NCI-H524 (cell line): Measurements from ENCODE around the gene VTA1.
A peak's percentile ranks its signal among the peaks of the same experiment; 100 is the strongest.
"Not testable (repeated sequence)": the region's sequence is repeated elsewhere in the genome, so short reads cannot be mapped to it uniquely, and the experiment has no call there.

Experiments used
- DNase-seq, 2 experiments: peaks; one replicate each; lab custom pipeline; 2025; lab: John Stamatoyannopoulos, UW

The VTA1 gene

GRCh38 chr6:142146828-142147662 is at the start of gene VTA1, which contains the start of gene NMBR:
Gene VTA1 (plus strand): TSS chr6:142147263. CDS start chr6:142147288, 25 bp downstream.
Gene NMBR (minus strand): TSS chr6:142147122. CDS start chr6:142088658, 58,464 bp downstream.
- DNase-seq, result peak; percentile 99 to 100

DNA sequence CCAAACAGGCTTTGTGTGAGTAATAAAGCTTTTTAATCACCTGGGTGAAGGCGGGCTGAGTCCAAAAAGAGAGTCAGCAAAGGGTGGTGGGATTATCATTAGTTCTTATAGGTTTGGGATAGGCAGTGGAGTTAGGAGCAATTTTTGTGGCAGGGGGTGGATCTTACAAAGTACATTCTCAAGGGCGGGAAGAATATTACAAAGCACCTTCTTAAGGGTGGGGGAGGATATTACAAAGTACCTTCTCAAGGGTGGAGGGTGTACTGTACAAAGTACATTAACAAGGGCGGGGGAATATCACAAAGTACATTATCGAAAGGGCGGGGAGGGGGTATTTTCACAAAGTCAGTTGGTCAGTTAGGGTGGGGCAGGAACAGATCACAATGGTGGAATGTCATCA is 42.2 kb upstream of the VTA1 start:
- DNase-seq, result not testable (repeated sequence)

GRCh38 chr6:142110820-142111219 is 36.2 kb upstream of the VTA1 start:
- DNase-seq, result not testable (repeated sequence)

DNA sequence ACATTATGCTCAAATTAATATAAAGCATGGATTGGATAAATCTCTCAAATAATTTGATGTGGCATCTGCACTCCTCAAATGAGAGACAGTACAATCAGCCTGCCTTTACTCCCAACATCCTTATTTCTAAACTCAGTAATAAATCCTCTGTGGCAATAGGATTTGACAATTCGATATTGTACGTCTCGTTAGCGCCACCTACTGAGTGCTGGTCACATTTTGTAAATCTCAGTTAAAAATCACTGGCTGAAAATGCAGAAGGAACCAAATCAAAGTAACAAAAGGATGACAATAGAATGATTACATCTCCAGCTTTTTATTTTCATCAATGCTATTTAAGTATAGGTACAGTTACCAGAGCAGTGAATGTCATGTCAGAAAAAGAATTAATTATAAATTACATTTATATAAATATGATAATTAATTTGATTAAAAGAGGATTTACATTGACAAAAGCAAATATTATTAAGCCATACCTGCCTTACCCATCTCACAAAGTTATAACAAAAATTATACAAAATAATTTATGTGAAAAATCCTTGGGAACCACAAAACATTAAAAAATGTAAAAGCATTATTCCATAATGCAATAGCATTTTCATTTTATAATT is 34.5 kb upstream of the VTA1 start:
- peak; percentile 68 to 87 for DNase-seq

DNA sequence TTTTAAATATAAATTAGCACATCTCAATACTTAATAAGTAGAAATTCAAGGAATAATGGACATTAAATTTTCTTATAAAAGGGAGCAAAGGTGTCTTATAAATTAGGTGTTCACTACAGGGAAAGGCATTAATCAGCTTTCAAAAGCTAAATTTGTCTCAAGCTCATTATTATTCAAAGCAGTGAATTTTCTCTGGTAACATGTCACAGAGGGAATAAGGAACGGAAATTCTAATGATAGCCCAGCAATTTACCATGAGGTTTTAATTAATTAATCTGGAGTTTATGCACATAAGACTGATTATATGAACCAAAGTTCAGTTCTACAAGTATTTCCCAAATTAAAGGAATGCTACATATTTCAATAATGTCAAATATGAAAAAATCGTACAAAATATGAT is 29.7 kb upstream of the VTA1 start:
- no peak for DNase-seq

DNA sequence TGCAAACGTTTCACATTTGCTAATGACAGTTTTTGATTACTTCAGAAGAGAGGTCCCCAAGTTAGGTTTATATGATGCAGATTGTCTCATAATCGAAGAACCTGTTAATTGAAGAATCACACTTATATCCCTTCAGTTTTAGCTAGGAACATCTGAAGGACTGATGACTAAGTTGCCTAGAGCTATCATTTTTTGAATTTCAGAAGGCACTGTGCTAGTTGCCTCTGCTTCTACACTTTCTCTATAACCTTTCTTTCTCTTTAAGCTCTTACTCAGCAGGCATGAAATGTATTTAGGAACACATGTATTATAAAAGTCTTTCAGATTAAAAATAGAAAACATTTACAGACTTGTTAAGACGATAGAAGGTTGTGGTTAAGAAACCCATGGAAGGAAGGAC is 28.7 kb upstream of the VTA1 start:
- DNase-seq, result no peak

GRCh38 chr6:142118925-142119324 is 28.1 kb upstream of the VTA1 start:
- DNase-seq, result no peak

GRCh38 chr6:142121342-142121741 is 25.7 kb upstream of the VTA1 start:
- DNase-seq, result no peak

- DNase-seq, result no peak
Observed at GRCh38 chr6:142130814-142131213, 16.2 kb upstream of the VTA1 start.

GRCh38 chr6:142132625-142133024 is 14.4 kb upstream of the VTA1 start, which contains the start of gene GJE1:
Gene GJE1 (plus strand): TSS chr6:142132925. CDS start chr6:142133159, 234 bp downstream.
- no peak for DNase-seq

DNA sequence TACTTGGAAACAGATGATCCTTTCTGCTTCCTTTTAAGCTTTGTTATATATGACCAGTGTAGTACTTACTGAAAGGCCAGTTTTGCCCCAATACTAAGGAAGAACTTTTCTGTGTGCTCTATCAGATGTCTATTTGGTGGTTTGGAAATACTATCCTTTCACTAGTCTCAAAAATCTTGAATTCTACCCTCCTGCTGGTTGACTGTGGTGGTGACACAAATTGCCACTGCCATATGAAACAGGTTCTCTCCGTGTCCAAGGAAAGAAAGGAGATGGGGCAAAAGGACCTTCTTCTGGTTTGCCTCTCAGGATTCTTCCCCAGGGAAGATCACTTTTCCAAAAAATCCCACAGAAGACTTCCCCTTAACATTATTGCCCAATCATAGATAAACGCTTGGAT is 8.2 kb upstream of the VTA1 start:
- DNase-seq, result no peak

- DNase-seq, result not testable (repeated sequence)
Observed at GRCh38 chr6:142141531-142141930, 5.5 kb upstream of the VTA1 start.

DNA sequence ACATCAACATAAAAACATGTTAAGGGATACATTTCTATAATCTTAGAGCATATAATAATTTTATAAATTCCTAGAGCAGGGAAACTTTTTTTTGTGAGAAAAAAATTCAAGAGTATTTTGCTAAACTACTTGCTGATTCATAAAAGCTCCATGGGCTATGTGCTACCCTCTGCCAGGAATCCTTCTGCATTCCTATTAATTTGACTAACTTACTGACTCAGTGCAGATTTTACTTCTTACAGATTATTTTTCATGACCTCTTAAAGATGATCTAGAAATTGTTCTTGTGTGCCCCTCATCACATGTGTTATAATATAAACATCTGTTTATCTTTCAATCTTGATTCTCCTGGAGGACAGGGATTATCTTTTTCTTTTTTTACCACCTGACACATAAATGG is 5.7 kb downstream of the VTA1 start:
- peak in 1 of 2 experiments; percentile 8 for DNase-seq

GRCh38 chr6:142153196-142153595 is 6.1 kb downstream of the VTA1 start:
- no peak for DNase-seq

DNA sequence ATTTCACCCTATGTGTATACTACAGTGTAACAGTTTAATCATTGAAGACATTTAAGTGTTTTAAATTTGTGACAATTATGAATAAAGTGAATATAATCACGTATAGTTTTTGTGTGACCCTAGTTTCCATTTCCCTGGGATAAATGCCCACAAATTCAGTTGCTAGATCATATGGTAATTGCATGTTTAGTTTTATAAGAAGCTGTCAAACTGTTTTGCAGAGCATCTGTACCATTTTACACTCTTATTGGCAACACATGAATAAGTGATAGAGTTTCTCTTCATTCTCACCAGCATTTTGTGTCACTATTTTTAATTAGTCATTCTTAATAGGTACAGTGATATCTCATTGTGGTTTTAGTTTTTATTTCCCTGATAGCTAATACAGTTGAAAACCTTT is 7.3 kb downstream of the VTA1 start:
- DNase-seq, result no peak

GRCh38 chr6:142155091-142155490 is 8.0 kb downstream of the VTA1 start:
- no peak for DNase-seq

GRCh38 chr6:142155895-142156757 is 9.1 kb downstream of the VTA1 start:
- peak in 1 of 2 experiments; percentile 23 for DNase-seq

DNA sequence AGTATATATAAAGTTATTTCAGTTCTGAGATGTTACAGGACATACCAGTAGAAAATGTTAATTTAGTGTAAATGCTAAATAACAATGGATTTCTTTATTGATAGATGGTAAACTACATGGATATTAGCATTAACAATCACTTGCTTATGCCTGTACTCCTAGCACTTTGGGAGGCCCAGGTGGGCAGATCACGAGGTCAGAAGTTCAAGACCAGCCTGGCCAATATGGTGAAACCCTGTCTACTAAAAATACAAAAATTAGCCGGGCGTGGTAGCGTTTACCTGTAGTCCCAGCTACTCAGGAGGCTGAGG is 9.7 kb downstream of the VTA1 start:
- DNase-seq, result not testable (repeated sequence)

GRCh38 chr6:142162780-142163179 is 15.7 kb downstream of the VTA1 start:
- DNase-seq, result no peak

DNA sequence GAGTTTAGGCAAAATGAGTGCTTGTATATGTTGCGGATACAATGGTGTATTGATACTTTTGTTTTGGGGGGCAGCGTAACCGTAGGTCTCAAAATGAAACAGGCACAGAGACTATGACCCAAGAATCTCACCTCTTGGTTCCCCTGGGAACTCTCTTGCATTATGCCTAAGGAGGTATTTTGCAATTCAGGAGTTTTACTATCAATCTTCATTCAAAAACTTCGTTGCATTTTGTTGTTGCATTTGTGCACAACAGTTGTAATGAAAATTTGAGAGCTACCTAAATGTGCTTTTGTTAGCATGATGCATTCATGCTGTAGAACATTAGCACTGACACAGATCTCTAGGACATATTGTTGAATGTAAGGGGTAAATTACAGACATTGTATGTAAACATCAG is 18.2 kb downstream of the VTA1 start:
- DNase-seq, result no peak

- DNase-seq, result no peak
Observed at GRCh38 chr6:142167071-142167470, 20.0 kb downstream of the VTA1 start.

GRCh38 chr6:142167486-142167885 is 20.4 kb downstream of the VTA1 start:
- no peak for DNase-seq
